ENCODE data around the gene POLK.

DNA sequence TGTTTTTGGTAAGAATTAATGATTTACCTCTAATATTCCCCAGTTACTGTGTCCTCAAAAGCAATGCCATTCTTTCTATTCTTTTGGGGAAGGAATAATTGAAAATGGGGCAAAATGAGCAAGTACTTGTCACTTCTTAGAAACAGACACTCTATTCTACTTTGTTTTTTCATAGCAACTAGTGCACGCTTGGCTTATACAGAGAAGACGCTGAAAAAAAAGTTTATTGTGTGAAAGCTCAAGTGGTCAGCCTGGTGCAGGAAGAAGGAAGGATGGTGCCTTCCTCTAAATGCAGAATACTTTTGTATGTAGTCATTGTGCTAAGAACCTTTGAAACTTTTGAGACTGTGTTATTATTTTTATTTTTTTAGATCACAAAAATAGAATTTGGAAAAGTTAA, 129.1 kb downstream of the POLK start:
- TF ChIP-seq, protein P1, sequence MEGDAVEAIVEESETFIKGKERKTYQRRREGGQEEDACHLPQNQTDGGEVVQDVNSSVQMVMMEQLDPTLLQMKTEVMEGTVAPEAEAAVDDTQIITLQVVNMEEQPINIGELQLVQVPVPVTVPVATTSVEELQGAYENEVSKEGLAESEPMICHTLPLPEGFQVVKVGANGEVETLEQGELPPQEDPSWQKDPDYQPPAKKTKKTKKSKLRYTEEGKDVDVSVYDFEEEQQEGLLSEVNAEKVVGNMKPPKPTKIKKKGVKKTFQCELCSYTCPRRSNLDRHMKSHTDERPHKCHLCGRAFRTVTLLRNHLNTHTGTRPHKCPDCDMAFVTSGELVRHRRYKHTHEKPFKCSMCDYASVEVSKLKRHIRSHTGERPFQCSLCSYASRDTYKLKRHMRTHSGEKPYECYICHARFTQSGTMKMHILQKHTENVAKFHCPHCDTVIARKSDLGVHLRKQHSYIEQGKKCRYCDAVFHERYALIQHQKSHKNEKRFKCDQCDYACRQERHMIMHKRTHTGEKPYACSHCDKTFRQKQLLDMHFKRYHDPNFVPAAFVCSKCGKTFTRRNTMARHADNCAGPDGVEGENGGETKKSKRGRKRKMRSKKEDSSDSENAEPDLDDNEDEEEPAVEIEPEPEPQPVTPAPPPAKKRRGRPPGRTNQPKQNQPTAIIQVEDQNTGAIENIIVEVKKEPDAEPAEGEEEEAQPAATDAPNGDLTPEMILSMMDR (conservative IDR thresholded peaks at IDR 0.05; ENCODE audit: low read depth, low read length): no peak
- TF ChIP-seq EZH2 (IDR thresholded peaks at IDR 0.05; ENCODE audit: low read length, unreplicated experiment) (no peak), EZH2phosphoT487 (IDR thresholded peaks at IDR 0.05; ENCODE audit: borderline replicate concordance, low read length) (no peak)
